Renal cortex interstitium (tissue), 15 donors: ENCODE measurements around the gene OMD. TPM values are rescaled to one million over a fixed set of nuclear protein-coding genes. Genes with fewer than 3 reads are reported as not detected.

ENCODE experiments used
- DNase-seq, 11 donors: peaks; one replicate each; pipeline ENCODE4 v3.0.0-alpha.2; 2013; ENCODE audit warnings: low read depth in 9 of 11, low spot score in 4 of 11; ENCODE audit errors: extremely low read depth in 1 of 11
- long read RNA-seq, 16 experiments: transcript quantifications; one replicate each; lab custom pipeline, GENCODE V29; 2026
- polyA plus RNA-seq, 3 donors: library from polyadenylated mRNA; unstranded; fragments of 120-200 nt; gene quantifications; one replicate each; pipeline ENCODE4 v1.2.1, GENCODE V29; 2013; ENCODE audit not compliant: insufficient read length in 3 of 3

Gene OMD, protein sequence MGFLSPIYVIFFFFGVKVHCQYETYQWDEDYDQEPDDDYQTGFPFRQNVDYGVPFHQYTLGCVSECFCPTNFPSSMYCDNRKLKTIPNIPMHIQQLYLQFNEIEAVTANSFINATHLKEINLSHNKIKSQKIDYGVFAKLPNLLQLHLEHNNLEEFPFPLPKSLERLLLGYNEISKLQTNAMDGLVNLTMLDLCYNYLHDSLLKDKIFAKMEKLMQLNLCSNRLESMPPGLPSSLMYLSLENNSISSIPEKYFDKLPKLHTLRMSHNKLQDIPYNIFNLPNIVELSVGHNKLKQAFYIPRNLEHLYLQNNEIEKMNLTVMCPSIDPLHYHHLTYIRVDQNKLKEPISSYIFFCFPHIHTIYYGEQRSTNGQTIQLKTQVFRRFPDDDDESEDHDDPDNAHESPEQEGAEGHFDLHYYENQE
- polyA plus RNA-seq: 1 to 10 TPM in 2 of 3 donors, under 1 TPM in 1; 0.86 to 2.8 (median 1.8) TPM
- long read RNA-seq, donor 1: 0 reads
- long read RNA-seq, donor 2: 0 reads
- long read RNA-seq, donor 3: 0 reads
- long read RNA-seq, donor 4: 0 reads
- long read RNA-seq, donor 5: 0 reads
- long read RNA-seq, donor 6: 0 reads
- long read RNA-seq, donor 7, partial matches to known transcripts: 0 of 1 reads
- long read RNA-seq, donor 7, other reads (novel, unspliced or antisense): 0 of 1 reads
- long read RNA-seq, donor 8: 0 reads
- long read RNA-seq, donor 9: 0 reads
- long read RNA-seq, donor 10: 0 reads
- long read RNA-seq, donor 11: 0 reads
- long read RNA-seq, donor 12: 0 reads
- long read RNA-seq, donor 13: 0 reads
- long read RNA-seq, donor 14, partial matches to known transcripts: 0 of 2 reads
- long read RNA-seq, donor 14, other reads (novel, unspliced or antisense): 0 of 2 reads
- long read RNA-seq, donor 15: 0 reads
- long read RNA-seq, donor 16, partial matches to known transcripts: 0 of 1 reads
- long read RNA-seq, donor 16, other reads (novel, unspliced or antisense): 0 of 1 reads

DNA sequence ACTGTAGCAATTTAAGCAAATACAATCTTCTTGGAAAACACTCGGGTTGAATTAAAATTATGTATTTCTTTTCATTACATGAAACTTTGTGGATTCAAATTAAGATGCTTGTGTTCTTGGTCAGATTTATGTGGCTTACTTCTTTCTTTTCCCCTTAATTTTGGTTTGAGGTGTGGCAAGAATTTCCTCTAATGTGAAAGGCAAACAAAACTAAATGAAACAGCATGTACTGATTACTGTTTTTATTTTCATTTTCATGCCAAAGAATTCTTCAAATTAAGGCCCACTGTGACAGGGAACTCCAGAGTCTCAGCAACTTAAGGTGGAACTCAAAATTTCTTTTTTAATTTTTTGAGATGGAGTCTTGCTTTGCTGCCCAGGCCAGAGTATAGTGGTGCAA is at the start of gene OMD:
TSS of gene OMD (minus strand) at position 132 of the 400 bp plus-strand sequence. CDS start 6,913 bp downstream, outside the sequence.
- no peak for DNase-seq

DNA sequence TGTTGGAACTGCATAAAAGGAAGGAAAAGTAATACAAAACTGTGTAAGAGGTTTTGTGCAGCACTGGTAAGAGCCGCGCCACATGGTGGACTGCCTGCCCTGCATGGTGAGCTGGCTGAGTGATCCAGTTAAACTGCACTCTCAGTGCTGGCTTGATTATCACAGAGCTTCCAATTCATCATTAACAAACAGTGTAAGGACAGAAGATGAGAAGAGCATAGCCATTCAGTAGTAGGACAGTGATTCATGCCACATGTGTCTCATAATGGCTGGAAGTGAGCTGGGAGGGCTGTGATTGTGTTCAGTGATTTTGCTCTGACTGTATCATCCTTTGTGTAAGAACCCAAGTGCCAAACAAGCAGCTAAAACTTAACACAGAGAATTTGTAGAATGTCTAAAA is 43.9 kb upstream of the OMD start:
- DNase-seq: no peak

DNA sequence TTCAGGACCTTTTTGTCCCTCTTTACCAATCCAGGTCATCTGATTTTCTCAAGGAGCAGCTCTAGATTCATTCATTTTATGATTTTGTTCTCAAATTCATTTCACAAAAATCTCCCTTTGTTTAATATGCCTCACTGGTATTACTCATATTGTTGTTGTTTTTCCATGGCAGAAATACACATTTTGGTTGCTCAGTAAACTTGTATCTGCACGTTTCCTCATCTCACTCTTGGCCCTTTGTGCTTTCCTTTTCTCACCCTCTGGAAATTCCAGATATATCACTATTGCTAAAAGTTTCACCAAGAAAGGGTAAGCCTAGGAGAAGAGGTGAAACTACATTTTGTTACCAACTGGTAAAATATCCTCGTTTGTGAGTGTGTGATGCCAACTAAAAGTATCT is 43.2 kb upstream of the OMD start:
- no peak for DNase-seq

DNA sequence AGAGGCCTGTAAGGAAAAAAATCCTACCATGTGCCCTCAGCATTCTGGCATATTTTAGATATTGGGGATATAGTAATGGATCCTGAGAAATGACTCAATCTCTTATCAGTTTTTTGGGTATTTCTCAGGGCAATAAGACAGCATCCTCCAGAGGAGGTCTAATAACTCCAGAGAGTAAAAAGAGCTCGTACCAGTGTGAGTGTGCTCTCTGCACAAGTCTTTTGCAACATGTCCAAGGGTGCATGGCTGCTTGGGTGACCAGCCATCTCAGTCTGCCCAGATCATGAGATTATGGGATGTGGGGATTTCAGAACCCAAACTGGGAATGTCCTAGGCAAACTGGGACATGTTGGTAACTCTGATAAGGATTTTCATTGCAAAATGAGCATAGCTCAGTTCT is 42.8 kb upstream of the OMD start:
- no peak for DNase-seq

DNA sequence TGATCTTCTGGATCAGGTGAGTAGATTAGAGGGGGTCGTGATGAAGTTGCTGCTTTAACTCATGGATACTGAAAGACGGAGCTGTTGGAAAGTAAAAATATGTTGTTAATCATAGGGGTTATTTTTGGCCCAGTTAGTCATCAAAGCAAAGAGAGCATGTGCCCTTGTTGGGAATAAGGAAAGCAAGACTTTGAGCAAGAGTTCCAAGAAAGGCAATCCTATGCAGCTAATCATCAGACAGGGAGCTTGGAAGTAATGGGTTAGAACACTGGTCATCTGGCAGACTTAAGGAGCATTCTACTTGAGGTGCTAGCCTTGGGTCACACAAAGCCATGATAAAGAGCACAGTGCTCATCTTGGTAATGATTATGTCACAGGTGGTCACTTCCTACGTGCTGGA is 39.7 kb upstream of the OMD start:
- DNase-seq: no peak

DNA sequence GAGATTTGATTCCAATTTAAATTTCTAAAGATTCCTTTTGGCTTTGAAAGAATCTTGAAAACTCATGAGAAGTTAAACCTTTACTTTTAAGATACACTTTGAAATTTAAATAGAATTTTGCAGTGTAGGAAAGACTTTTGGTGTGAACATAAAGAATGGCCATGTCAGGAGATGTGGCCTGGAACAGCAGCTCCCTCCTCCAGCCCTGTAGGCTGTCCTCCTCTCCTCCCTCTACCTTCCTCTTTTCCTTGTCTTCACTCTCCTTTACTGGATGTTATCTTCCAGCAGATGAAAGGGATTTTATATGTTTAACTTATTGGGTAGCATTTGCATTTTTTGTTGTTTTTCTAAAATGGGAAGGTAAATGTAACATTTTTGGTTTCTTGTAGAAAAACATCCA is 39.1 kb upstream of the OMD start:
- no peak for DNase-seq

DNA sequence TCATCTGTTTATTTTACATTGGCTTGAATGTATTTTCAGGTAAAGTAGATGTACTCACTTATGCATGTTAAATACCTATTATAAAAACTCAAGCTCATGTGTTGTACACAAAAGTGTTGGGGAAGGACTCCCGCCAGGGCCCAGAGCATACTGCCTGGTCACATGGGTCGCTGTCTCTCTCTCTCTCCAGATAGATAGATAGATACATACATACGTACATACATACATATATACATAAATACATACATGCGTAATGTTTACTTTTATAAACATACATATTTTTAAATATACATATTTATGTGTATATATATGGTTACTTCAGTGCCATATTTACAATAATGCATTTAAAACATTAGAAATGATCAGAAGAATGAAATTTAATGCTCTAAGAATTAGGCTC is 33.3 kb upstream of the OMD start:
- DNase-seq: no peak

DNA sequence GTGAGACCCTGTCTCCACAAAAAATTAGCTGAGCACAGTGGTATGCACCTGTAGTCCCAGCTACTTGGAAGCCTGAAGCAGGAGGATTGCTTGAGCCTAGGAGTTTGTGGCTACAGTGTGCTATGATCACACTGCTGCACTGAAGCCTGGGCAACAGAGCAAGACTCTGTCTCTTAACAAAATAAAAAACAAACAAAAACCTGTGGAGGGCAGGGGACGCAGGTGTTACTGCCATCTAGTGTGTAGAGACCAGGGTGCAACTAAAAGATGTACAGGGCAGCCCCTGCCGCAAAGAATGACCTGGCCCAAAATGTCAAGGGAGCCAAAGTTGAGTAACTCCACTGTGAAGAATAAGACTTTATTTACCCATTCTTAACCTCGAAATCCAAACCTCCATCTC is 30.9 kb upstream of the OMD start:
- DNase-seq: no peak

DNA sequence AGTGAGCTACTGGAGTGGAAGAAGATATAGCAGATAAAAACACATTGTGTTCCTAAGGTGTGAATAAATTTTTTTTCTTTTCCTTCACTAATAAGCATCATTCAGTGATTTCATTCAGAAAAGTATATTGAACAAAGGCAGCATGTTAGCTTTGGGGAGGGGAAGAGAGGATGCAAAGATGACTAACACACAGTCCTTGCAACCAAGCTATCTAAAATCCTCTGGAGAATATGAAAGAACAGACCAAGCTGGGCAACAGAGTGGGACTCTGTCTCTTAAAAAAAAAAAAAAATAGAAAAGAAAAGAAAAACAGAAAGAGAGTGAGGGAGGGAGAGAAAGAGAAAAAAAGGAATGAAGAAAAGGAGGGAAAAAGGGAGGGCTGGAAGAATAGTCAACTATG is 22.3 kb upstream of the OMD start:
- no peak for DNase-seq

DNA sequence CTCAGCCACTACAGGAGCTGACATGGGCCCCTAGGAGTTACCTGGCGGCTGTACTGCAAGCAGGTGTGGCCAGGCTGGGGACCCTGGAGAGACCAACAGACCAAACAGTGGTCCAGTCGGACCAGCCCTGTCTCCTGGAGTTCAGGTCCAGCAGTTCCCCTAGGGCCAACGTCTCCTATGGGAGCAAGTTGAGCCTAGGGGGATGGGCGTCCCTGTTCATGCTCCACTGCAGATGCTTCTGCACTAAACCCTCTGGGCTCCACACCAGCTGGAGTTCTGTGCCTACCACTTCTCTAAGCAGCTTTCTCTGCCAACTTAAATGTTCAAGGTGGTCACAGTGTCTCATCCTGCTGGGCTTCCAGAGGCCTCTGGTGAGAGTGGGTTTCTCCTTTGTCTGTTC is 20.6 kb upstream of the OMD start:
- DNase-seq: no peak

DNA sequence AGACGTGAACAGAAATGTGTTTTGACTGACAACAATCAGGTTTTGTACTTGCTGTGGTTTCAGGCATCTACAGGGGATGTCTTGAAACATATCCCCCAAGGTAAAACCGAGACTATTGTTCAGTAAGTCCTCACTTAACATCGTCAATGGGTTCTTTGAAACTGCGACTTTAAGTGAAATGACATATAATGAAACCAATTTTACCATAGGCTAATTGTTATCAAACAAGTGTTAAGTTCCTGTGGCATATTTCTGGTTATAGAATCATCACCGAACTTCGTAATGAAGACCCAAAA is 16.4 kb upstream of the OMD start:
- no peak for DNase-seq

DNA sequence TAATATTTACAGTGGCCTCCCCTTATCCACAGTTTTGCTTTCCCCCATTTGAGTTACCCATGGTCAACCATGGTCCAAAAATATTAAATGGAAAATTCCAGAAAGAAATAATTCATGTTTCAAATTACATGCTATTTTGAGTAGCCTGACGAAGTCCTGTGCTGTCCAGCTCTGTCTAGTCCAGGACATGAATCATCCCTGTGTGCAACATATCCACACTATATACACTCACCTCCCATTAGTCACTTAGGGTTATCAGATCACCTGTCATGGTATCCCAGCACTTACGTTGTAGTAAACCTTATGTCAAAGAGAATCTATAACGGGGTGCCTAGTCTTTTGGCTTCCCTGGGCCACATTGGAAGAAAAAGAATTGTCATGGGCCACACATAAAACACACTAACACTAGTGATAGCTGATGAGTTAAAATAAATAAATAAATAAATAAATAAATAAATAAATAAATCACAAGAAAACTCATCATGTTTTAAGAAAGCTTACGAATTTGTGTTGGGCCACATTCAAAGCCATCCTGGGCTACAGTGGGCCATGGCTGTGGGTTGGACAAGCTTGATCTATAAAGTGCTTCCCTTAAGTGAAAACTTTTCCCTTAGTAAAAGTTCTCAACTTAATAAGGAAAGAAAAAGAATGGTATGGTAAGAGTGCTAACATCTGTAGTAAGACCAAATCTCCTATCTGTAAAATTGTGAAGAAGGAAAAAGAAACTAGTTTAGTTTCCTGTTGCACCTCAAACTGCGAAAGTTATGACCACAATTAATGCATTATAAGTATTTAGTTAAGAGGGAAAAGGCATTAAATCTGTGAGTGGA is 15.9 kb upstream of the OMD start:
- no peak for DNase-seq

DNA sequence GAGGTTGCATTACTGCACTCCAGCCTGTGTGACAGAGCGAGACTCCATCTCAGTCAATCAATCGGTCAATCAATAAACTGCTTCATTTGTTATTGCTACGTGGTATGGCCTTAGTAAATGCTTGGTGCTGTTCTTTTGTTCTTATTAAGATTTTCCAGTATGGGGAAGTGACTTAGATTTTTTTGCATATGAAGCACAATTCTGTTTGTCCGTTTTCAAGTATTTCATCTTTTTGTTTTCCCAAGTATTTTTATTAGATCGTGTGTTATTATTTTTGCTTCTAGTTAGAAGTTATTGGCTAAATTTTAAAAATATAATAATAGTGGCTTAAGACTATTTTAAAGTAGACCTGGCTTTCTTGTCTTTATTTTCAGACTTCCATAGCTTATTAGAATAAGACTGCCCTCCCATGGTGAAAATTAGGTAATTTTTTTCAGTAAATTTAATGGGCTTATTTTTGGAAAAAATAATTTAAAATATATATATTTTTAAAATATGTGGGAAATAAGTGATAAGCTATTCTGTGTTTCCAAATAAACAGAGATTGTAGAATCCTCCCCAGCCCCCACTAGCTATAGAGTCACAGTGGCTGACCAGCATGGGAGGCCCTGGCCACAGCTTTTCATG is 14.7 kb upstream of the OMD start:
- DNase-seq: no peak

DNA sequence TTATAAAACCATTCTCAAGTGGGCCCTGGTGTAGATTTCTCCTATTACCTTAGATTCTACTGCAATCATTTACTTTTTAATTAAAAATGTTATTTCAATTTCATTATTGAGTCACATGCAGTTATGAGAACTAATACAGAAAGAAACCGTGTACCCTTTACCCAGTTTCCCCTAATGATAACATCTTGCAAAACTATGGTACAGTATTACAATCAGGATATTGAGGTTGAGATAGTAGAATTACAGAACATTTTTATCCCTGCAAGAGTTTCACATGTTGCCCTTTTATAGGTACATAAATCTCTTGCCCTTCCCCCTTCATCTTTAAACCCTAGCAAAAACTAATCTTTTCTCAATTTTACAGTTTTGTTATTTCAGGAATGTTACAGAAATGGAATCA is 11.0 kb upstream of the OMD start:
- no peak for DNase-seq

DNA sequence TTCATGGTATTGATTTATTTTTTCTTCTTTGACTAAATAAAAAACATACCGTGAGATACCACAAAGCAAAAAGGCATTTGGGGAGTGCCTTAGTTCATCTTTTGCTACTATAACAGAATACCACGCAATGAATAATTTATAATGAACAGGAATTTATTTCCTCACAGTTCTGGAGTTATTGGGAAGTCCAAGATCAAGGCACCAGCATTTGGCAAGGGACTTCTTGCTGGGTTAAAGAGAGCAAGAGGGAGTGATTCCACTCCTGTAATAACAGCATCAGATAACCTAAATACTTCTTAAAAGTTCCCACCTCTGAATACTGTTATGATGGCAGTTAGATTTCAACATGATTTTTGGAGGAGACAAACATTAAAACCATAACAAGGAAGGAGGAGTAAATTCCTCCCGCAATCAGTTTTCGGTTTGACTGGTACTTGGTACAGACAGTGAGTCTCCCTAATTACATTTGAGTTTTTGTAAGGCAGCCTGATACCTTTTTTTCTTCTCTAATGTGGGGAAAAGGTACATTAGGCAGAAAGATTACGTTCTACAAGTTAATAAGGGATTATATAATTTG is 8.8 kb upstream of the OMD start:
- DNase-seq: no peak

DNA sequence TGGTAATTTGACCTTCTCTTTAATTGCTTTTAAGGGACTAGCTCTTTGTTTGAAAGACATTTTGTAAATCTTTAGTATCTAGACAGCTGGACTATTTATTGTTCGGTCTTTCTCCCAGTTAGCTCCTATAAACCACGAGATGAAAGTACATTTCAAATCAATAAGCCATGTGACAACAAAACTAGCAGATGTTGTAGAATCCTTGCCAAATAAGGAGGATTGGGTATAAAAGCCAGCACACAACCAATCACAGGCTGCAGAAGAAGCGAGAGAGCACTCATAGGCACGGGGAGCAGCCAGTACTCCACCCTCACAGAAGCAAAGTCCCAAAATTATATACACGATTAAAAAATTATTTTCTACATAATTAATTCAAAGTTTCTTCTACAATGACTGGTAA is 8.1 kb upstream of the OMD start:
- peak in 1 of 11 donors; percentile 46 for DNase-seq

DNA sequence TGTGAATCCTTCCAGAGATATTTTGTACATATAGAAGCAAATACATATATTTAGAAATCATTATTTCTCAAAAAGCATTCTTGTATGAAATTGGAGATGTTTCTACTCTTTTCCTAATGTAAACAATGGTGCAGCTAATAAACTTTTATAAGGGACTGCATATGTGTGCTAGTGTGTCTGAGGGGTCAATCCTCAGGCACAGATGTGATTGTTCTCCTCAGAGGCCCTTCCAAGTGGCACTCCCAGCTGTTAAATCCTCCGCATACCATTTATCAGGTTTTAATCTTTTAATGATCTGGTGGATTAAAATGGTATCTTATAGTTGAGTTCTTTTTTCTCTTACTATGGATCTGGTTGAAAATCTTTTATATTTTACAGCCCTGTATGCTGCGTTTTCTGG is 5.6 kb upstream of the OMD start:
- no peak for DNase-seq

DNA sequence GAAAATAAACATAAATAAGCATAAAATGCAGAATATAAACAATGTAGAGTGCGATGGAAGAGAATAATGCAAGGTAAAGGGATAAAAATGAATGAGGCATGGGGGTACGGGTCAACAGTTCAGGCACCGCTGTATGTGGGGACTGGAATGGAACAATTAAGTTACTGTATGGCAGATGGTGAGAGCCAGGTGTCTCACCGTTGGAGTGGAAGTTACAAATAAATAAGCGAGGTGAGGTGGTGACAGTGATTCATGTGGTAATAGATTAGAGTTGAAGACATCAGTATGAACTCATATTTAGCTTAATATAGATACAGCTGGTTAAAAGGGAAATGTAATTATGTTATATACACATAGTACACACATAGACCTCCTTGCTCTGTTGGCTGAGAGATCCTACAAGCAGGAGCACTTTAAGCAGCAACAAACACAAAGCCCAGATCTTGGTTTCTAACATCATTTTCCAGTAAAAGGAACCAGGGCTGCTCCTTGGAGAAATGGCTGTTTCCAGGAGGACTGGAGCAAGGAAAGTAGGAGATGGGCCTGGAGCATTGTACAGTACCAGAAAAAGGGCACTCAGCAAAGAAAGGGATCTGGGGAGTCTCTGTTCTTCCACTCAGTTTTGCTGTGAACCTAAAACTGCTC is 2.4 kb upstream of the OMD start:
- DNase-seq: no peak
